AG10803 (cell line): ENCODE measurements around the gene TRIM27.

Source experiments
- DNase-seq: peaks from one replicate; pipeline ENCODE4 v3.0.0; 2010; ENCODE audit warnings: low read depth
- H3K4me3 ChIP-seq: 2 replicates; pipeline ENCODE4 v1.5.1; 2011; ENCODE audit warnings: mild to moderate bottlenecking, low read length, control low read depth
- CTCF ChIP-seq: conservative IDR thresholded peaks from 2 replicates; pipeline ENCODE4 v1.5.1; 2011; ENCODE audit warnings: mild to moderate bottlenecking, low read length, control low read depth, inconsistent platforms

Gene TRIM27

DNA sequence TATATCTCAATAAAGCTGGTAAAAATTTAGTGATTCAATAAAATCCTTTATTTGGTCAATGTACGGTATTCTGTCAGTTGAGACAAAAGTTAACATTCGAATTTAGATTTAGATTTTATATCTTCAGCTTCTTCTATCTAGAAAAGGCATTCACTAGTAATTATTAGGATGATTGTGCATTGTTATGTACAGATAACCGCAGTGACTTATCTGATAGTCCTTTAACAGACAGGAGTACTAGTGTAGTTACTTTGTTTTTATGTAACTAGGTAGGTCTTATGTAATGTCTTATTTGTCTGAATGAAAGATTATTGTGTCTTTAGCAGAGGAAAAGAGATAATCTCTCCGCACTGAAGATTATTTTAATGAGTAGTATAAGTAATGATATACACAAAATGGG, 31.3 kb downstream of the TRIM27 start:
- H3K4me3 ChIP-seq = no peak overlapping the region
- TF ChIP-seq CTCF = no peak
- no peak for DNase-seq

GRCh38 chr6:28887796-28888496, 35.8 kb downstream of the TRIM27 start:
- no peak overlapping the region for H3K4me3 ChIP-seq
- no peak for TF ChIP-seq CTCF
- DNase-seq = no peak

- no peak for TF ChIP-seq CTCF
- no peak overlapping the region for H3K4me3 ChIP-seq
- DNase-seq = no peak
Measured at GRCh38 chr6:28886079-28886439, 37.7 kb downstream of the TRIM27 start.

- no peak overlapping the region for H3K4me3 ChIP-seq
- DNase-seq = no peak
- no peak for TF ChIP-seq CTCF
Measured at GRCh38 chr6:28884423-28885131, 39.2 kb downstream of the TRIM27 start.

- H3K4me3 ChIP-seq = peak overlapping the region; percentile 67
- no peak for TF ChIP-seq CTCF
- DNase-seq = peak; percentile 62
Measured at GRCh38 chr6:28880894-28881780, 42.6 kb downstream of the TRIM27 start.

DNA sequence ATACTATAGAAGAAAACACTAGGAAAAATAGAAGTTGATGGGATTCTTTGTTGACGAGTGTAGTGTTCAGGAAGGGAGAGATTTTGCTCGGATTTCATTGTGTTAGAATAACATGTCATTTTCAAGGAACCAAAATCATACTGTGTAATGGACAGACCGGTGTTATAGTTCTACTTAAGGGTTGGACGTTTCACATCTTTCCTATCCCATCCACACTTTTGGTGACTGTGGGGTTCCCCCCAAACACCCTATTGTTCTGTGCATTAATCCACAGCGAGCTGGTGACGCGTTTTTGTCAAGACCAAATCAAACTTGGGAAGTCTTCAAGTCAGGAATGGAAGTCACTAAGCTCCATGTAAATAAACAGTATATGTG, 43.3 kb downstream of the TRIM27 start:
- no peak for TF ChIP-seq CTCF
- H3K4me3 ChIP-seq = peak overlapping the region; percentile 67
- no peak for DNase-seq
